SK-N-SH treated with all-trans-retinoic acid at 6 μM for 48 hours (cell line): Measurements from ENCODE around the gene FHOD3.

Experiments
- ATAC-seq: fragments of 200-7000 bp; cut with Tn5 transposase; 3 replicates; pipeline ENCODE4 v1.9.1; 2020; ENCODE audit warnings: mild to moderate bottlenecking, moderate library complexity
- ARNTL ChIP-seq: fragments of 450-650 bp; formaldehyde crosslinking; IDR thresholded peaks from 2 replicates; pipeline ENCODE4 v1.5.0; 2020; ENCODE audit warnings: low read depth, mild to moderate bottlenecking, moderate library complexity, borderline replicate concordance
- BACH2 ChIP-seq: fragments of 250-450 bp; sonication (Bioruptor Pico); IDR thresholded peaks from 2 replicates; pipeline ENCODE4 v1.9.0; 2021; ENCODE audit warnings: mild to moderate bottlenecking, borderline replicate concordance
- CSDC2 ChIP-seq: fragments of 250-450 bp; sonication (Bioruptor Pico); IDR thresholded peaks from 2 replicates; pipeline ENCODE4 v1.5.0; 2020; ENCODE audit warnings: mild to moderate bottlenecking, moderate library complexity
- ESRRG ChIP-seq: fragments of 250-450 bp; sonication (Bioruptor Pico); IDR thresholded peaks from 2 replicates; pipeline ENCODE4 v1.6.1; 2021; ENCODE audit warnings: mild to moderate bottlenecking
- GLIS3 ChIP-seq: fragments of 250-450 bp; sonication (Bioruptor Pico); IDR thresholded peaks from 2 replicates; pipeline ENCODE4 v1.5.0; 2020; ENCODE audit warnings: mild to moderate bottlenecking, moderate library complexity
- ISL1 ChIP-seq: fragments of 250-450 bp; sonication (Bioruptor Pico); IDR thresholded peaks from 2 replicates; pipeline ENCODE4 v2.1.2; 2022; ENCODE audit warnings: mild to moderate bottlenecking, moderate library complexity
- OSR1 ChIP-seq: fragments of 250-450 bp; sonication (Bioruptor Pico); IDR thresholded peaks from 2 replicates; pipeline ENCODE4 v1.8.0; 2022; ENCODE audit warnings: moderate library complexity, mild to moderate bottlenecking, inconsistent platforms
- PPARA ChIP-seq: fragments of 250-450 bp; sonication (Bioruptor Pico); IDR thresholded peaks from 2 replicates; pipeline ENCODE4 v1.5.0; 2020; ENCODE audit warnings: mild to moderate bottlenecking, borderline replicate concordance
- RARB ChIP-seq: fragments of 250-450 bp; sonication (Bioruptor Pico); IDR thresholded peaks from 2 replicates; pipeline ENCODE4 v1.8.0; 2021; ENCODE audit warnings: mild to moderate bottlenecking, moderate library complexity
- SNAI2 ChIP-seq: fragments of 250-450 bp; sonication (Bioruptor Pico); IDR thresholded peaks from 2 replicates; pipeline ENCODE4 v1.5.0; 2020; ENCODE audit warnings: mild to moderate bottlenecking, moderate library complexity
- TCF4 ChIP-seq: fragments of 250-450 bp; sonication (Bioruptor Pico); IDR thresholded peaks from 2 replicates; pipeline ENCODE4 v1.8.0; 2021; ENCODE audit warnings: mild to moderate bottlenecking, moderate library complexity, borderline replicate concordance
- TOX ChIP-seq: fragments of 250-450 bp; sonication (Bioruptor Pico); IDR thresholded peaks from 2 replicates; pipeline ENCODE4 v1.8.0; 2021; ENCODE audit warnings: mild to moderate bottlenecking, moderate library complexity, borderline replicate concordance
- ZC3H10 ChIP-seq: fragments of 250-450 bp; sonication (Bioruptor Pico); IDR thresholded peaks from 2 replicates; pipeline ENCODE4 v1.5.1; 2021; ENCODE audit warnings: mild to moderate bottlenecking, moderate library complexity
- ZFP30 ChIP-seq: fragments of 450-650 bp; formaldehyde crosslinking; IDR thresholded peaks from 2 replicates; pipeline ENCODE4 v1.5.0; 2022; ENCODE audit warnings: mild to moderate bottlenecking, moderate library complexity
- ZNF565 ChIP-seq: fragments of 450-650 bp; formaldehyde crosslinking; conservative IDR thresholded peaks from 2 replicates; pipeline ENCODE4 v1.5.0; 2020; ENCODE audit warnings: low read depth, mild to moderate bottlenecking, moderate library complexity
- ZNF70 ChIP-seq: fragments of 450-650 bp; formaldehyde crosslinking; IDR thresholded peaks from 2 replicates; pipeline ENCODE4 v1.5.0; 2020; ENCODE audit warnings: mild to moderate bottlenecking, moderate library complexity
- ZNF8 ChIP-seq: fragments of 450-650 bp; formaldehyde crosslinking; IDR thresholded peaks from 2 replicates; pipeline ENCODE4 v1.5.0; 2020; ENCODE audit warnings: mild to moderate bottlenecking, moderate library complexity
- TF ChIP-seq, protein P1 (sequence below): fragments of 250-450 bp; sonication (Bioruptor Pico); IDR thresholded peaks from 2 replicates; pipeline ENCODE4 v1.5.1; 2020; ENCODE audit warnings: low read depth, mild to moderate bottlenecking, moderate library complexity
- TF ChIP-seq, protein P2 (sequence below): fragments of 250-450 bp; sonication (Bioruptor Pico); IDR thresholded peaks from 2 replicates; pipeline ENCODE4 v1.5.1; 2021; ENCODE audit warnings: mild to moderate bottlenecking, moderate library complexity
- TF ChIP-seq, protein P3 (sequence below): fragments of 250-450 bp; sonication (Bioruptor Pico); IDR thresholded peaks from 2 replicates; pipeline ENCODE4 v1.5.0; 2020; ENCODE audit warnings: mild to moderate bottlenecking, moderate library complexity
- TF ChIP-seq, protein P4 (sequence below): fragments of 250-450 bp; sonication (Bioruptor Pico); IDR thresholded peaks from 2 replicates; pipeline ENCODE4 v1.8.0; 2021; ENCODE audit warnings: low read depth, mild to moderate bottlenecking, moderate library complexity, borderline replicate concordance
- TF ChIP-seq, protein P5 (sequence below): fragments of 250-450 bp; sonication (Bioruptor Pico); IDR thresholded peaks from 2 replicates; pipeline ENCODE4 v1.8.0; 2020; ENCODE audit warnings: mild to moderate bottlenecking, moderate library complexity, borderline replicate concordance

Gene FHOD3

DNA sequence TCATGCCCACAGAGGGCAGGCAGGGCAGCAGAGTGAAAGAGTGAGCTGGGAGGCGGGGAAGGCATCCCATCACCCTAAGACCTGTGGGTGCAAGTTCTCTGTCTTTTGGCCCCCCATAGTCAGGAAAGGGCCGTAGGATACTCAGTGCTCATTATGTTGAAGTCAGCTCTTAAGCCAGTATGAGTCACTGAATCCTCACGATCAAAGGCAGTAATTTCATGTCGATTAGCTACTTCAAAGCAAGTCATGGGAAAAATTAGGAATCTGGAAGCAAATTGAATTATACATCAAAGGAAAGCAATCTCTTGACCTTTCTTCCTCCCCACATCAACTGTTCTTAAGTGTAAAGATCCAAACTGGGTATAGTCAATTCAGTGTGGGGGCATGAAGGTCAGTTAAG, 178.9 kb downstream of the FHOD3 start:
- TF ChIP-seq ISL1 (CRISPR knock-in tag) (no peak), ZNF565 (CRISPR knock-in tag) (no peak), PPARA (CRISPR knock-in tag) (no peak), OSR1 (CRISPR knock-in tag) (no peak), ZFP30 (no peak), CSDC2 (no peak), ZNF70 (CRISPR knock-in tag) (no peak), BACH2 (CRISPR knock-in tag) (no peak), ZNF8 (no peak), SNAI2 (CRISPR knock-in tag) (no peak), GLIS3 (no peak), ARNTL (no peak), RARB (CRISPR knock-in tag) (no peak), ZC3H10 (CRISPR knock-in tag) (no peak), TOX (CRISPR knock-in tag) (no peak)
- TF ChIP-seq, protein P1, sequence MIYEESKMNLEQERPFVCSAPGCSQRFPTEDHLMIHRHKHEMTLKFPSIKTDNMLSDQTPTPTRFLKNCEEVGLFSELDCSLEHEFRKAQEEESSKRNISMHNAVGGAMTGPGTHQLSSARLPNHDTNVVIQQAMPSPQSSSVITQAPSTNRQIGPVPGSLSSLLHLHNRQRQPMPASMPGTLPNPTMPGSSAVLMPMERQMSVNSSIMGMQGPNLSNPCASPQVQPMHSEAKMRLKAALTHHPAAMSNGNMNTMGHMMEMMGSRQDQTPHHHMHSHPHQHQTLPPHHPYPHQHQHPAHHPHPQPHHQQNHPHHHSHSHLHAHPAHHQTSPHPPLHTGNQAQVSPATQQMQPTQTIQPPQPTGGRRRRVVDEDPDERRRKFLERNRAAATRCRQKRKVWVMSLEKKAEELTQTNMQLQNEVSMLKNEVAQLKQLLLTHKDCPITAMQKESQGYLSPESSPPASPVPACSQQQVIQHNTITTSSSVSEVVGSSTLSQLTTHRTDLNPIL (CRISPR knock-in tag), result no peak
- TF ChIP-seq, protein P2, sequence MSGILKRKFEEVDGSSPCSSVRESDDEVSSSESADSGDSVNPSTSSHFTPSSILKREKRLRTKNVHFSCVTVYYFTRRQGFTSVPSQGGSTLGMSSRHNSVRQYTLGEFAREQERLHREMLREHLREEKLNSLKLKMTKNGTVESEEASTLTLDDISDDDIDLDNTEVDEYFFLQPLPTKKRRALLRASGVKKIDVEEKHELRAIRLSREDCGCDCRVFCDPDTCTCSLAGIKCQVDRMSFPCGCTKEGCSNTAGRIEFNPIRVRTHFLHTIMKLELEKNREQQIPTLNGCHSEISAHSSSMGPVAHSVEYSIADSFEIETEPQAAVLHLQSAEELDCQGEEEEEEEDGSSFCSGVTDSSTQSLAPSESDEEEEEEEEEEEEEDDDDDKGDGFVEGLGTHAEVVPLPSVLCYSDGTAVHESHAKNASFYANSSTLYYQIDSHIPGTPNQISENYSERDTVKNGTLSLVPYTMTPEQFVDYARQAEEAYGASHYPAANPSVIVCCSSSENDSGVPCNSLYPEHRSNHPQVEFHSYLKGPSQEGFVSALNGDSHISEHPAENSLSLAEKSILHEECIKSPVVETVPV (CRISPR knock-in tag), result no peak
- no peak for ATAC-seq

DNA sequence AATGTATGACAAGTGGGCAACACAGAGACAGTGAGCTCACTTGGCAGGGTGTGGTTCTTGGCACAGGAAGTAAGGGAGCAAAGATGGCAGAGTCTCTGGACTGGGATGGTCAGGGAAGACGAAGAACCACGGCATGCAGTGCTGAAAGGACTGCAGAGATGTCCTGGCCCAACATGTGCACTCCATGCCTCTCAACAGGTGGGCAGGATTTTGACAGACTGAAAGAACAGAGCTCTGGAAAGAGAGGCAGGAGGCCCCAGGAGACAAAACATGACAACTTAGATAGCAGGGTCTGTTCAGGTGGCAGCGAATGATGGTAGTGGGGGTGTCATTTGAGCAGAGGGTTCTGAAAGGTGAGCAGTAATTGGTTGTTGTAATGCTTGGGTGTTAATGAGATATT, 180.3 kb downstream of the FHOD3 start:
- no peak for ATAC-seq
- TF ChIP-seq BACH2 (CRISPR knock-in tag) (no peak), TOX (CRISPR knock-in tag) (no peak), SNAI2 (CRISPR knock-in tag) (no peak), OSR1 (CRISPR knock-in tag) (no peak), RARB (CRISPR knock-in tag) (no peak), PPARA (CRISPR knock-in tag) (no peak), ESRRG (CRISPR knock-in tag) (no peak), TCF4 (CRISPR knock-in tag) (no peak), ZNF8 (no peak), ZNF565 (CRISPR knock-in tag) (no peak), ZNF70 (CRISPR knock-in tag) (no peak), ISL1 (CRISPR knock-in tag) (no peak)
- TF ChIP-seq, protein P3, sequence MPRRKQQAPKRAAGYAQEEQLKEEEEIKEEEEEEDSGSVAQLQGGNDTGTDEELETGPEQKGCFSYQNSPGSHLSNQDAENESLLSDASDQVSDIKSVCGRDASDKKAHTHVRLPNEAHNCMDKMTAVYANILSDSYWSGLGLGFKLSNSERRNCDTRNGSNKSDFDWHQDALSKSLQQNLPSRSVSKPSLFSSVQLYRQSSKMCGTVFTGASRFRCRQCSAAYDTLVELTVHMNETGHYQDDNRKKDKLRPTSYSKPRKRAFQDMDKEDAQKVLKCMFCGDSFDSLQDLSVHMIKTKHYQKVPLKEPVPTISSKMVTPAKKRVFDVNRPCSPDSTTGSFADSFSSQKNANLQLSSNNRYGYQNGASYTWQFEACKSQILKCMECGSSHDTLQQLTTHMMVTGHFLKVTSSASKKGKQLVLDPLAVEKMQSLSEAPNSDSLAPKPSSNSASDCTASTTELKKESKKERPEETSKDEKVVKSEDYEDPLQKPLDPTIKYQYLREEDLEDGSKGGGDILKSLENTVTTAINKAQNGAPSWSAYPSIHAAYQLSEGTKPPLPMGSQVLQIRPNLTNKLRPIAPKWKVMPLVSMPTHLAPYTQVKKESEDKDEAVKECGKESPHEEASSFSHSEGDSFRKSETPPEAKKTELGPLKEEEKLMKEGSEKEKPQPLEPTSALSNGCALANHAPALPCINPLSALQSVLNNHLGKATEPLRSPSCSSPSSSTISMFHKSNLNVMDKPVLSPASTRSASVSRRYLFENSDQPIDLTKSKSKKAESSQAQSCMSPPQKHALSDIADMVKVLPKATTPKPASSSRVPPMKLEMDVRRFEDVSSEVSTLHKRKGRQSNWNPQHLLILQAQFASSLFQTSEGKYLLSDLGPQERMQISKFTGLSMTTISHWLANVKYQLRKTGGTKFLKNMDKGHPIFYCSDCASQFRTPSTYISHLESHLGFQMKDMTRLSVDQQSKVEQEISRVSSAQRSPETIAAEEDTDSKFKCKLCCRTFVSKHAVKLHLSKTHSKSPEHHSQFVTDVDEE (CRISPR knock-in tag), result no peak
- TF ChIP-seq, protein P4, sequence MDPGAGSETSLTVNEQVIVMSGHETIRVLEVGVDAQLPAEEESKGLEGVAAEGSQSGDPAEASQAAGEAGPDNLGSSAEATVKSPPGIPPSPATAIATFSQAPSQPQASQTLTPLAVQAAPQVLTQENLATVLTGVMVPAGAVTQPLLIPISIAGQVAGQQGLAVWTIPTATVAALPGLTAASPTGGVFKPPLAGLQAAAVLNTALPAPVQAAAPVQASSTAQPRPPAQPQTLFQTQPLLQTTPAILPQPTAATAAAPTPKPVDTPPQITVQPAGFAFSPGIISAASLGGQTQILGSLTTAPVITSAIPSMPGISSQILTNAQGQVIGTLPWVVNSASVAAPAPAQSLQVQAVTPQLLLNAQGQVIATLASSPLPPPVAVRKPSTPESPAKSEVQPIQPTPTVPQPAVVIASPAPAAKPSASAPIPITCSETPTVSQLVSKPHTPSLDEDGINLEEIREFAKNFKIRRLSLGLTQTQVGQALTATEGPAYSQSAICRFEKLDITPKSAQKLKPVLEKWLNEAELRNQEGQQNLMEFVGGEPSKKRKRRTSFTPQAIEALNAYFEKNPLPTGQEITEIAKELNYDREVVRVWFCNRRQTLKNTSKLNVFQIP (CRISPR knock-in tag), result no peak
- TF ChIP-seq, protein P5, sequence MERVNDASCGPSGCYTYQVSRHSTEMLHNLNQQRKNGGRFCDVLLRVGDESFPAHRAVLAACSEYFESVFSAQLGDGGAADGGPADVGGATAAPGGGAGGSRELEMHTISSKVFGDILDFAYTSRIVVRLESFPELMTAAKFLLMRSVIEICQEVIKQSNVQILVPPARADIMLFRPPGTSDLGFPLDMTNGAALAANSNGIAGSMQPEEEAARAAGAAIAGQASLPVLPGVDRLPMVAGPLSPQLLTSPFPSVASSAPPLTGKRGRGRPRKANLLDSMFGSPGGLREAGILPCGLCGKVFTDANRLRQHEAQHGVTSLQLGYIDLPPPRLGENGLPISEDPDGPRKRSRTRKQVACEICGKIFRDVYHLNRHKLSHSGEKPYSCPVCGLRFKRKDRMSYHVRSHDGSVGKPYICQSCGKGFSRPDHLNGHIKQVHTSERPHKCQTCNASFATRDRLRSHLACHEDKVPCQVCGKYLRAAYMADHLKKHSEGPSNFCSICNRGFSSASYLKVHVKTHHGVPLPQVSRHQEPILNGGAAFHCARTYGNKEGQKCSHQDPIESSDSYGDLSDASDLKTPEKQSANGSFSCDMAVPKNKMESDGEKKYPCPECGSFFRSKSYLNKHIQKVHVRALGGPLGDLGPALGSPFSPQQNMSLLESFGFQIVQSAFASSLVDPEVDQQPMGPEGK, result no peak
- TF ChIP-seq, all 23 proteins: peak for 0

DNA sequence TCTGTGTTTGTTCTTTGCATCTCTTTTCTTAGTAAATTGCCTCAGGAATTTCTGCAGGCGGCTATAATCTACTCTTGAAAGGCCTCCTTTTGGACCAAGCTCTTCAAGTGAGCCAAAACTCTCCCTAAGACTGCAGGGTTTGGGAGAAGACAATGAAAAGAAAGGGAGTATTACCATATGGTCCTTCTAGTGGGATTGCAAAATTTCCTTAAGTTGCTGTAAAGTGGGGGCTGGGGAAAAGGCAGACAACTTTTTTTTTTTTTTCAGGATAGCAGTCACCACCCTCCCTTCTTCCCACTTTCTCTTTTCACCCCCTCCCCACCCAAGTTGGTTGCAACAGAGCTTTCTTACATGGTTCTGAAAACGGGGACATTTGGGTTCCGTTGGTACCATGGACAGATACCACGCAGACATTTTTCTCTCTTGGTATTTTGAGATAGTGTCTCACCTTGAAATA, 183.7 kb downstream of the FHOD3 start:
- no peak for ATAC-seq
- TF ChIP-seq, protein P5, result no peak
